Measurements from ENCODE around the gene CEP57.
"Not testable (repeated sequence)": the region's sequence is repeated elsewhere in the genome, so short reads cannot be mapped to it uniquely, and the experiment has no call there.

The CEP57 gene

DNA sequence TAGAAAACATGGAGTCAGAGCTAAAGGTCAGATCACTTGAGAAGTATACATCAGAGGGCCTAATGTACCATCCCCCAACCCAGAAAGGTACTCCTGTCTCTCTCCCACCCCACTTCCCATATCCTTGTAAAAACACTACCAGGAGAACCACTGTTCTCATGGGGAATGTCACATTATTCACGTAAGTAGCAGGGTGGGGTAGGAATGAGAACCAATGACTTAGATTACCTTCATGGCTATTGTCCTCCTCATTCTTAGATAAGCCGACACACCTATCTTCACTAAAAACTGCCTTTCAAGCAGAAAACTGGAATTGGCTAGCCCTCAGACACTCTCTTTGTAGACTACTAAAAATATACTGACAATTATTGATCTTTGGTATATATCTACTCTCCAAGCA lies 63.6 kb downstream of the CEP57 start:
- H3K79me2 ChIP-seq (ENCODE audit: insufficient read depth, low read length) = no peaks in the 10 kb centered on the region
- no peak overlapping the region for H2AFZ ChIP-seq (ENCODE audit: low read depth, low read length, severe bottlenecking)
- H3K27ac ChIP-seq (ENCODE audit: low read depth, low read length) = no peak overlapping the region
- H3K9me2 ChIP-seq (replicated peaks; ENCODE audit: insufficient read depth, low read length) = no peaks in the 10 kb centered on the region
- no peaks in the 10 kb centered on the region for H3K9me3 ChIP-seq (ENCODE audit: insufficient read depth, low read length)
- no peaks in the 10 kb centered on the region for H3K27me3 ChIP-seq (ENCODE audit: low read length)
- H3K36me3 ChIP-seq (ENCODE audit: low read length) = peaks cover 16% of the 10 kb centered on the region; the same call in 1 of the 2 replicates
- H4K20me1 ChIP-seq (ENCODE audit: low read depth, low read length) = no peaks in the 10 kb centered on the region
- TF ChIP-seq, protein P1, sequence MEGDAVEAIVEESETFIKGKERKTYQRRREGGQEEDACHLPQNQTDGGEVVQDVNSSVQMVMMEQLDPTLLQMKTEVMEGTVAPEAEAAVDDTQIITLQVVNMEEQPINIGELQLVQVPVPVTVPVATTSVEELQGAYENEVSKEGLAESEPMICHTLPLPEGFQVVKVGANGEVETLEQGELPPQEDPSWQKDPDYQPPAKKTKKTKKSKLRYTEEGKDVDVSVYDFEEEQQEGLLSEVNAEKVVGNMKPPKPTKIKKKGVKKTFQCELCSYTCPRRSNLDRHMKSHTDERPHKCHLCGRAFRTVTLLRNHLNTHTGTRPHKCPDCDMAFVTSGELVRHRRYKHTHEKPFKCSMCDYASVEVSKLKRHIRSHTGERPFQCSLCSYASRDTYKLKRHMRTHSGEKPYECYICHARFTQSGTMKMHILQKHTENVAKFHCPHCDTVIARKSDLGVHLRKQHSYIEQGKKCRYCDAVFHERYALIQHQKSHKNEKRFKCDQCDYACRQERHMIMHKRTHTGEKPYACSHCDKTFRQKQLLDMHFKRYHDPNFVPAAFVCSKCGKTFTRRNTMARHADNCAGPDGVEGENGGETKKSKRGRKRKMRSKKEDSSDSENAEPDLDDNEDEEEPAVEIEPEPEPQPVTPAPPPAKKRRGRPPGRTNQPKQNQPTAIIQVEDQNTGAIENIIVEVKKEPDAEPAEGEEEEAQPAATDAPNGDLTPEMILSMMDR (IDR thresholded peaks at IDR 0.05; ENCODE audit: insufficient read depth, low read length, poor library complexity, severe bottlenecking) = no peak
- no peak for TF ChIP-seq EZH2phosphoT487 (conservative IDR thresholded peaks at IDR 0.05; ENCODE audit: low read length)
- no peaks in the 10 kb centered on the region for H3F3A ChIP-seq (ENCODE audit: insufficient read depth)
- H3K4me3 ChIP-seq (ENCODE audit: insufficient read depth, low read length, poor library complexity, severe bottlenecking) = no peak overlapping the region
- no peak overlapping the region for H3K9ac ChIP-seq (ENCODE audit: low read length)
- no peak overlapping the region for H3K4me2 ChIP-seq (ENCODE audit: low read depth, low read length, poor library complexity, severe bottlenecking)

DNA sequence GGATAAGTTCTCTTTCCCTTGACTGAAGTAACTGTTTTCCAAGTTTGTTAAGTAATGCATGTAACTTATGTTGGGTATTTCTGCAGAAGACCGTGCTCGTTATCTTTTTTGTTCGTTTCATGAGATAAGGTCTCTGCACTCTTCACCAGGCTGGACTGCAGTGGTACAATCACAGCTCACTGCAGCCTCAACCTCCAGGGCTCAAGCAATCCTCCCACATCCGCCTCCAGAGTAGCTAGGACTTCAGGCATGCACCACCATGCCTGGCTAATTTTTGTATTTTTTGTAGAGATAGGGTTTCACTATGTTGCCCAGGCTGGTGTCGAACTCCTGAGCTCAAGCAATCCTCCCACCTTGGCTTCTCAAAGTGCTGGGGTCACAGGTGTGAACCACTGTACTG lies 64.1 kb downstream of the CEP57 start:
- H3K27me3 ChIP-seq (ENCODE audit: low read length); H3K27ac ChIP-seq (ENCODE audit: low read depth, low read length); H3K9me3 ChIP-seq (ENCODE audit: insufficient read depth, low read length); H4K20me1 ChIP-seq (ENCODE audit: low read depth, low read length); H3K9me2 ChIP-seq (replicated peaks; ENCODE audit: insufficient read depth, low read length); H3K4me3 ChIP-seq (ENCODE audit: insufficient read depth, low read length, poor library complexity, severe bottlenecking); H3K79me2 ChIP-seq (ENCODE audit: insufficient read depth, low read length); H3F3A ChIP-seq (ENCODE audit: insufficient read depth); H3K9ac ChIP-seq (ENCODE audit: low read length); H3K4me2 ChIP-seq (ENCODE audit: low read depth, low read length, poor library complexity, severe bottlenecking); H2AFZ ChIP-seq (ENCODE audit: low read depth, low read length, severe bottlenecking): not testable (repeated sequence)
- H3K36me3 ChIP-seq (ENCODE audit: low read length) = peaks cover 19% of the 10 kb centered on the region

DNA sequence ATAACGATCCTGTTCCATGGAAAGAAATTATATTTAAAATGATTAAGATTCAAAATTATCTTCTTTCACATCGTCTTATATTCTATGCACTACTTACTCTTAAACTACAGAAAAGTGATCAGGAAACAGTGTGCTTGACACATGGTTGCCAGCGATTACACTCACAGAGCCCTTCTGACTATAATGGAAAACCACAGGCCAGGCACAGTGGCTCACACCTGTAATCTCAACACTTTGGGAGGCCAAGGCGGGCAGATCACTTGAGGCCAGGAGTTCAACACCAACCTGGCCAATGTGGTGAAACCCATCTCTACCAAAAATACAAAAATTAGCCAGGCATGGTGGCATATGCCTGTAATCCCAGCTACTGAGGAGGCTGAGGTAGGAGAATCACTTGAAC lies 69.7 kb downstream of the CEP57 start:
- H3K27me3 ChIP-seq (ENCODE audit: low read length); H3K27ac ChIP-seq (ENCODE audit: low read depth, low read length); H3K9me3 ChIP-seq (ENCODE audit: insufficient read depth, low read length); H3K79me2 ChIP-seq (ENCODE audit: insufficient read depth, low read length); H3K4me3 ChIP-seq (ENCODE audit: insufficient read depth, low read length, poor library complexity, severe bottlenecking); H3K9me2 ChIP-seq (replicated peaks; ENCODE audit: insufficient read depth, low read length); H3K9ac ChIP-seq (ENCODE audit: low read length); H4K20me1 ChIP-seq (ENCODE audit: low read depth, low read length); H3K4me2 ChIP-seq (ENCODE audit: low read depth, low read length, poor library complexity, severe bottlenecking); H3F3A ChIP-seq (ENCODE audit: insufficient read depth); H2AFZ ChIP-seq (ENCODE audit: low read depth, low read length, severe bottlenecking): not testable (repeated sequence)
- peaks cover 21% of the 10 kb centered on the region for H3K36me3 ChIP-seq (ENCODE audit: low read length)

DNA sequence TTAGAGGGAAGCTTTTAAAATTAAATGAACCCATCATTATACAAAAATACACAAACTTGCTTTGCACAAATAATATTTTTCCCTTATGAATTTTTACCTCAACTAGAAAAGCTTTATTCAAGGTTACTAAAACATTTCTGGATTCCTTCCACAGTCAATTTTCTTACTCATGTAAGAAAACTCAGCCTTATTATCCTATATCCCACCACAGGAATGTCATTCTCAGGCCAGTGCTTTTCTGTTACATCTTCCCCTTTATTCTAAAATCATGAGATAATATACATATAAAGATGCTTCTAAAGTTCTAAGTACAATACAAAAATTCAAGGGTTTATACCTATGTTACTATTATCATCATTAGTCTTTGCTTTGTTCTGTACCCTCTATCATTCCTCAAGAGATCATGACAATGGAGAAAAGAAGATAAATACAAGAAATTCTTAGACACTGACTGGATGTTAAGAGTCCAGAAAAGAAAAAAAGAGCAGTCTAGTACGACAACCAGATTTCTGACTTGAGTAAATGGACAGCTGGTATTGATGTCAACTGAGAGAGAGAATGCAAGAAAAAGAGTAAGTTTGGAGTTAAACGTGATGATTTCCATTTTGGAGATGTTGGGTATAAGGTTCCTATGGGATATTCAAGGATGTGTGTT lies 73.3 kb downstream of the CEP57 start:
- H3K79me2 ChIP-seq (ENCODE audit: insufficient read depth, low read length) = no peaks in the 10 kb centered on the region
- TF ChIP-seq, protein P1 (IDR thresholded peaks at IDR 0.05; ENCODE audit: insufficient read depth, low read length, poor library complexity, severe bottlenecking) = no peak
- TF ChIP-seq EZH2phosphoT487 (conservative IDR thresholded peaks at IDR 0.05; ENCODE audit: low read length) = no peak
- H3K36me3 ChIP-seq (ENCODE audit: low read length) = peaks cover 7% of the 10 kb centered on the region
- H3K4me3 ChIP-seq (ENCODE audit: insufficient read depth, low read length, poor library complexity, severe bottlenecking) = no peak overlapping the region
- no peaks in the 10 kb centered on the region for H3K9me2 ChIP-seq (replicated peaks; ENCODE audit: insufficient read depth, low read length)
- H3K9ac ChIP-seq (ENCODE audit: low read length) = no peak overlapping the region
- no peak overlapping the region for H3K4me2 ChIP-seq (ENCODE audit: low read depth, low read length, poor library complexity, severe bottlenecking)
- no peak overlapping the region for H2AFZ ChIP-seq (ENCODE audit: low read depth, low read length, severe bottlenecking)
- no peaks in the 10 kb centered on the region for H3K9me3 ChIP-seq (ENCODE audit: insufficient read depth, low read length)
- no peaks in the 10 kb centered on the region for H3F3A ChIP-seq (ENCODE audit: insufficient read depth)
- H3K27me3 ChIP-seq (ENCODE audit: low read length) = no peaks in the 10 kb centered on the region
- no peak overlapping the region for H3K27ac ChIP-seq (ENCODE audit: low read depth, low read length)
- no peaks in the 10 kb centered on the region for H4K20me1 ChIP-seq (ENCODE audit: low read depth, low read length)
